ENCODE data around the gene UPK2. TPM values are rescaled to one million over a fixed set of nuclear protein-coding genes. Genes with fewer than 3 reads are reported as not detected.
"Not testable (repeated sequence)": the region's sequence is repeated elsewhere in the genome, so short reads cannot be mapped to it uniquely, and the experiment has no call there.

UPK2 gene
- total and polyA plus RNA-seq, 2 donors: 33.8 to 38.2 TPM

DNA sequence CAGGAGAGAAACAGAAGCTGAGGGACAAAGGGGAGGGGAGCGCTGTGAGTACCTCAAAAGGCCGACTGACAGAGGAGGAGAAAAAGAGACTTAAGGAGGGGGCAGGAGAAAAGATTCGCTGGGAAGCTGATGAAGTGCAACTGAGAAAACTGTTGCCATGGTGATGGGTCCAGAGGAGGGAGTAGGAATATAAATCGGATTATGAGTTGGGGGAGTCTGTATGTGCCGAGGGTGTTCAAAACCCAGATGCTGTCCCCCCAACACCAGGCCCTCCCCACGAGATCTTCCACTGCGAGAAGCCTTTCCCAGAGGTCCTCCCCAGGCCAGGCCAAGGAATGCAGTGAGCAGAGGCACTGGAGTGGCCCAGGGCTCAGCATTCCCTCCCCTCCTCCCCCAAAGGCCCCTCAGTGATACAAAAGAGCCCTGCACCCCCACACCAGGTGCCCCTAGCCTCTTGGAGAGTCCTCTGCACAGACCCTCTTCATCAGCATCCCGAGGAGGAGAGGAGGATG is 16.6 kb upstream of the UPK2 start:
- H3K4me3 ChIP-seq (ENCODE audit: low read depth, low read length): no peak overlapping the region
- 69% methylated on average over 8 of the region's 8 CpGs for WGBS
- no peak for DNase-seq (ENCODE audit: extremely low spot score)
- H3K27ac ChIP-seq (ENCODE audit: low read depth): no peak overlapping the region
- no peaks in the 10 kb centered on the region for H3K4me1 ChIP-seq (ENCODE audit: insufficient read depth)
- no peaks in the 10 kb centered on the region for H3K36me3 ChIP-seq (ENCODE audit: insufficient read depth)

GRCh38 chr11:118939953-118940598 is 16.0 kb upstream of the UPK2 start:
- no peak for DNase-seq (ENCODE audit: extremely low spot score)

GRCh38 chr11:118947091-118947490 is 9.0 kb upstream of the UPK2 start:
- H3K4me1 ChIP-seq (ENCODE audit: insufficient read depth): no peaks in the 10 kb centered on the region
- no peak overlapping the region for H3K4me3 ChIP-seq (ENCODE audit: low read depth, low read length)
- WGBS: 28% methylated on average over 2 of the region's 2 CpGs
- DNase-seq (ENCODE audit: extremely low spot score): no peak
- H3K36me3 ChIP-seq (ENCODE audit: insufficient read depth): no peaks in the 10 kb centered on the region
- no peak overlapping the region for H3K27ac ChIP-seq (ENCODE audit: low read depth)

More at GRCh38 chr11:118939953-118940598, 16.0 kb upstream of the UPK2 start:
- Histone ChIP-seq H3K4me3 (ENCODE audit: low read depth, low read length) (no peak overlapping the region), H3K4me1 (ENCODE audit: insufficient read depth) (no peaks in the 10 kb centered on the region), H3K27ac (ENCODE audit: low read depth) (no peak overlapping the region), H3K36me3 (ENCODE audit: insufficient read depth) (no peaks in the 10 kb centered on the region)
- WGBS: 47% methylated on average over 13 of the region's 13 CpGs

- Histone ChIP-seq H3K27ac (ENCODE audit: low read depth) (no peak overlapping the region), H3K36me3 (ENCODE audit: insufficient read depth) (no peaks in the 10 kb centered on the region), H3K4me1 (ENCODE audit: insufficient read depth) (no peaks in the 10 kb centered on the region), H3K4me3 (ENCODE audit: low read depth, low read length) (no peak overlapping the region)
- 63% methylated on average over 3 of the region's 3 CpGs for WGBS
- DNase-seq (ENCODE audit: extremely low spot score): no peak
These were observed 8.1 kb upstream of the UPK2 start for GRCh38 chr11:118948000-118948399.

DNA sequence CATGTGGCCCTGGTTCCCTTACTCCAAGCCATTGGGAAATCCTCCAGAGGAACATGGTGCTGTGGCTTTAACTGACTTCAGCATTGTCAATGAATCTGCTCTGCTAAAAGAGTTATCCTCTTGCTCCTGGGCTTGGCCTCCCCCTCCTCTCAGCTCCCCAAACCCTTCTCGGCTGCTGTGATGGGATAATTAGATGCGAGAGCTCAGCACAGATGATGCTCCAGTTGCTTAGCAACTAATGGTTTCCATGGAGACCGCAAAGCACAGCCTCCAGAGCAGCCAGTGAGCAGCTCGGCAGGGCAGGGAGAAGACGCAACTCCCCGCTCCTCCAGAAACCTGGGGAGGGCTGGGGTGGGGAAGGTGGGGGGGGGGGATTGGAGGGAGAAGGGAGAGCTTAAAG is 2.8 kb upstream of the UPK2 start:
- WGBS: 43% methylated on average over 6 of the region's 6 CpGs

DNA sequence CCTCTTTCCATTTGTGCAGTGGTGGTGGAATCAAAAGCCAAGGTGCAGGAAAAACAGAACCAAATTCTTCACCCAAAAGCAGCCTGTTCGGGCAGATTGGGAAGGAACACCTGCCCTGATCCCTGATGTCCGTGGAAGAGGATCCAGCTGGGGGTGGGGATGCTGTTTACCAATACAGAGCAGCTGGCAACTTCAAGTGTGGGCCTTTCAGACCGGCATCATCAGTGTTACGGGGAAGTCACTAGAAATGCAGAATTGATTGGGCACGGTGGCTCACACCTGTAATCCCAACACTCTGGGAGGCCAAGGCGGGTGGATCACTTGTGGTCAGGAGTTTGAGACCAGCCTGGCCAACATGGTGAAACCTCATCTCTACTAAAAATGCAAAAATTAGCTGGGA is 2.1 kb upstream of the UPK2 start:
- not testable (repeated sequence) for H3K36me3 ChIP-seq (ENCODE audit: insufficient read depth); H3K4me3 ChIP-seq (ENCODE audit: low read depth, low read length); H3K27ac ChIP-seq (ENCODE audit: low read depth); H3K4me1 ChIP-seq (ENCODE audit: insufficient read depth); DNase-seq (ENCODE audit: extremely low spot score)
- WGBS: 76% methylated on average over 6 of the region's 6 CpGs

More for the DNA sequence above, 2.8 kb upstream of the UPK2 start:
- peak; percentile 51 for DNase-seq (ENCODE audit: extremely low spot score)
- H3K27ac ChIP-seq (ENCODE audit: low read depth): no peak overlapping the region
- H3K36me3 ChIP-seq (ENCODE audit: insufficient read depth): no peaks in the 10 kb centered on the region
- no peak overlapping the region for H3K4me3 ChIP-seq (ENCODE audit: low read depth, low read length)
- H3K4me1 ChIP-seq (ENCODE audit: insufficient read depth): no peaks in the 10 kb centered on the region

GRCh38 chr11:118956847-118957469 is 860 bp downstream of the UPK2 start:
- Histone ChIP-seq H3K4me3 (ENCODE audit: low read depth, low read length) (no peak overlapping the region), H3K4me1 (ENCODE audit: insufficient read depth) (no peaks in the 10 kb centered on the region), H3K36me3 (ENCODE audit: insufficient read depth) (no peaks in the 10 kb centered on the region), H3K27ac (ENCODE audit: low read depth) (no peak overlapping the region)
- no peak for DNase-seq (ENCODE audit: extremely low spot score)
- WGBS: 55% methylated on average over 14 of the region's 14 CpGs

GRCh38 chr11:118957549-118957948 is 1.5 kb downstream of the UPK2 start:
- no peak for DNase-seq (ENCODE audit: extremely low spot score)
- no peak overlapping the region for H3K4me3 ChIP-seq (ENCODE audit: low read depth, low read length)
- 87% methylated on average over 11 of the region's 11 CpGs for WGBS
- H3K36me3 ChIP-seq (ENCODE audit: insufficient read depth): no peaks in the 10 kb centered on the region
- H3K27ac ChIP-seq (ENCODE audit: low read depth): no peak overlapping the region
- no peaks in the 10 kb centered on the region for H3K4me1 ChIP-seq (ENCODE audit: insufficient read depth)

DNA sequence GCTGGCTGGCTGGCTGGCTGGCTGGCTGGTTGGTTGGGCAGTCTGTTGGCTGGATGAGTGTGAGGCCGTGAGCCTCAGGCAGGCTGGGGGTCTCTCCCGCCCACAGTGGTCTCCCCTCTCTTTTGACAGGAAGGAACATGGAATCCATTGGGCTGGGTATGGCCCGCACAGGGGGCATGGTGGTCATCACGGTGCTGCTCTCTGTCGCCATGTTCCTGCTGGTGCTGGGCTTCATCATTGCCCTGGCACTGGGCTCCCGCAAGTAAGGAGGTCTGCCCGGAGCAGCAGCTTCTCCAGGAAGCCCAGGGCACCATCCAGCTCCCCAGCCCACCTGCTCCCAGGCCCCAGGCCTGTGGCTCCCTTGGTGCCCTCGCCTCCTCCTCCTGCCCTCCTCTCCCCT is 1.9 kb downstream of the UPK2 start:
- Histone ChIP-seq H3K27ac (ENCODE audit: low read depth) (no peak overlapping the region), H3K4me3 (ENCODE audit: low read depth, low read length) (no peak overlapping the region), H3K36me3 (ENCODE audit: insufficient read depth) (no peaks in the 10 kb centered on the region), H3K4me1 (ENCODE audit: insufficient read depth) (no peaks in the 10 kb centered on the region)
- no peak for DNase-seq (ENCODE audit: extremely low spot score)
- WGBS: 92% methylated on average over 8 of the region's 8 CpGs

- DNase-seq (ENCODE audit: extremely low spot score): no peak
- Histone ChIP-seq H3K27ac (ENCODE audit: low read depth) (no peak overlapping the region), H3K4me3 (ENCODE audit: low read depth, low read length) (no peak overlapping the region), H3K4me1 (ENCODE audit: insufficient read depth) (no peaks in the 10 kb centered on the region), H3K36me3 (ENCODE audit: insufficient read depth) (no peaks in the 10 kb centered on the region)
- WGBS: 73% methylated on average over 2 of the region's 2 CpGs
These were observed 2.5 kb downstream of the UPK2 start for GRCh38 chr11:118958577-118958976.

- no peak for DNase-seq (ENCODE audit: extremely low spot score)
- H3K36me3 ChIP-seq (ENCODE audit: insufficient read depth): no peaks in the 10 kb centered on the region
- 85% methylated on average over 5 of the region's 5 CpGs for WGBS
- no peak overlapping the region for H3K27ac ChIP-seq (ENCODE audit: low read depth)
- H3K4me1 ChIP-seq (ENCODE audit: insufficient read depth): no peaks in the 10 kb centered on the region
- H3K4me3 ChIP-seq (ENCODE audit: low read depth, low read length): no peak overlapping the region
These were observed 5.1 kb downstream of the UPK2 start for GRCh38 chr11:118961189-118961588.

GRCh38 chr11:118961591-118961990 is 5.5 kb downstream of the UPK2 start:
- WGBS: 33% methylated on average over 11 of the region's 11 CpGs
- no peaks in the 10 kb centered on the region for H3K36me3 ChIP-seq (ENCODE audit: insufficient read depth)
- no peak overlapping the region for H3K4me3 ChIP-seq (ENCODE audit: low read depth, low read length)
- H3K4me1 ChIP-seq (ENCODE audit: insufficient read depth): no peaks in the 10 kb centered on the region
- no peak overlapping the region for H3K27ac ChIP-seq (ENCODE audit: low read depth)
- DNase-seq (ENCODE audit: extremely low spot score): no peak

GRCh38 chr11:118969508-118969907 is 13.4 kb downstream of the UPK2 start:
- not testable (repeated sequence) for DNase-seq (ENCODE audit: extremely low spot score); H3K27ac ChIP-seq (ENCODE audit: low read depth); H3K4me1 ChIP-seq (ENCODE audit: insufficient read depth); H3K36me3 ChIP-seq (ENCODE audit: insufficient read depth); H3K4me3 ChIP-seq (ENCODE audit: low read depth, low read length)
- 91% methylated on average over 2 of the region's 2 CpGs for WGBS

DNA sequence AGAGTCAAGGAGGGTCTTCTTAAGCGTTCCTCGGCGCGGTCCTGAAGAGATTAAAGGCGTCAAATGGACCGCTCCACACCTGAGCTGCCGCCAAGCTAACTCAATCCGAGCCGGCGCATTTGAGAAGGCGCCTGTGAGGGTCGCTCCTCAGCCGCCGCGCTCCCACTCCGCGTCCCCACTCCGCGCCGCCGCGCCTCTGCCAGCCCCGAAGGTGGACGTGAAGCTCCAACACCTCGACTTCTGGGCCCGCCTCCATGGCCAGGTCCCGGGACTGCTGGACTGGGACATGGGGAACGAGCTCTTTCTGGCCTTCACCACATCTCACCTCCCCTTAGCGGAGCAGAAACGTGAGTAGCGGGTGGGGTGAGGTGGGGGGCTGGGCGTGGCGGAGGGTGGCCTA is 15.5 kb downstream of the UPK2 start, which contains the start of gene FOXR1:
Gene FOXR1, plus strand, starts transcription at position 116 of the 400 bp plus-strand sequence. Its CDS starts 171 bp downstream, at position 287.
- no peaks in the 10 kb centered on the region for H3K36me3 ChIP-seq (ENCODE audit: insufficient read depth)
- H3K4me3 ChIP-seq (ENCODE audit: low read depth, low read length): no peak within 1 kb of the TSS
- H3K27ac ChIP-seq (ENCODE audit: low read depth): no peak within 1 kb of the TSS
- 46% methylated on average over 33 of the region's 33 CpGs for WGBS
- no peak for DNase-seq (ENCODE audit: extremely low spot score)
- H3K4me1 ChIP-seq (ENCODE audit: insufficient read depth): no peaks in the 10 kb centered on the region
